ENCODE measurements around the gene TAB2.

GRCh38 chr6:149365197-149365596, 47.7 kb downstream of the TAB2 start:
- no peak for TF ChIP-seq CTCF (IDR thresholded peaks at IDR 0.05)
- no peak for TF ChIP-seq POLR2A (IDR thresholded peaks at IDR 0.05)
